PC-9 (cell line): ENCODE results near the gene AHRR. TPM values are rescaled to one million over a fixed set of nuclear protein-coding genes. Genes with fewer than 3 reads are reported as not detected.
"Not testable (repeated sequence)": the region's sequence is repeated elsewhere in the genome, so short reads cannot be mapped to it uniquely, and the experiment has no call there.

Experiments used
- BruUV-seq: library from RNA; stranded (reverse); fragments of 400-500 nt; replicated peaks from 2 replicates; lab custom pipeline; 2021; lab: Mats Ljungman, UMichigan
- CTCF ChIA-PET: fragments of 300-600 bp; sonication (Branson Sonifier 250); formaldehyde crosslinking; loops from one replicate; lab custom pipeline; 2022; ENCODE audit warnings: antibody characterized with exemption; lab: Charles Lee
- POLR2A ChIA-PET: fragments of 300-600 bp; sonication (Branson Sonifier 250); formaldehyde crosslinking; loops from one replicate; lab custom pipeline; 2022; ENCODE audit warnings: antibody characterized with exemption; ENCODE audit not compliant: unreplicated experiment; lab: Charles Lee
- DNase-seq, 2 experiments: peaks; one replicate each; pipeline versions ENCODE4 v3.0.0 to v3.0.0-alpha.2; 2015 to 2022; ENCODE audit warnings: mixed read lengths in 1 of 2
- H2AFZ ChIP-seq: fragments of 200-600 bp; sonication (generic); 2 replicates; pipeline ENCODE4 v1.8.1; 2017; ENCODE audit warnings: antibody characterized with exemption
- H3F3A ChIP-seq: fragments of 200-600 bp; sonication (generic); 2 replicates; pipeline ENCODE4 v1.8.1; 2017; ENCODE audit warnings: antibody characterized with exemption, mild to moderate bottlenecking, low read depth; ENCODE audit not compliant: insufficient read depth
- H3K27ac ChIP-seq: fragments of 200-600 bp; sonication (generic); 2 replicates; pipeline ENCODE4 v1.6.1; 2016; ENCODE audit warnings: mixed run types
- H3K27me3 ChIP-seq: fragments of 200-600 bp; sonication (generic); 2 replicates; pipeline ENCODE4 v1.6.1; 2016; ENCODE audit warnings: low read depth, mixed run types; ENCODE audit not compliant: insufficient read depth
- H3K36me3 ChIP-seq: fragments of 200-600 bp; sonication (generic); 2 replicates; pipeline ENCODE4 v1.6.1; 2016; ENCODE audit warnings: low read depth, mixed run types
- H3K4me1 ChIP-seq: fragments of 200-600 bp; sonication (generic); replicated peaks from 2 replicates; pipeline ENCODE4 v1.6.1; 2016; ENCODE audit warnings: mixed run types; ENCODE audit not compliant: insufficient read depth
- H3K4me2 ChIP-seq: fragments of 200-600 bp; sonication (generic); 2 replicates; pipeline ENCODE4 v1.6.1; 2017; ENCODE audit warnings: mixed run types
- H3K4me3 ChIP-seq: fragments of 200-600 bp; sonication (generic); 2 replicates; pipeline ENCODE4 v1.6.1; 2016; ENCODE audit warnings: mixed run types
- H3K79me2 ChIP-seq: fragments of 200-600 bp; sonication (generic); 2 replicates; pipeline ENCODE4 v1.6.1; 2017; ENCODE audit warnings: low read depth, mixed run types
- H3K9me2 ChIP-seq: fragments of 200-600 bp; sonication (generic); 2 replicates; pipeline ENCODE4 v1.8.1; 2017; ENCODE audit warnings: mild to moderate bottlenecking; ENCODE audit not compliant: insufficient read depth
- H3K9me3 ChIP-seq: fragments of 200-600 bp; sonication (generic); 2 replicates; pipeline ENCODE4 v1.8.1; 2016; ENCODE audit warnings: low read depth; ENCODE audit not compliant: insufficient read depth
- H4K20me1 ChIP-seq: fragments of 200-600 bp; sonication (generic); 2 replicates; pipeline ENCODE4 v1.8.1; 2017; ENCODE audit not compliant: insufficient read depth
- CTCF ChIP-seq: fragments of 200-600 bp; sonication (generic); conservative IDR thresholded peaks from 2 replicates; pipeline ENCODE4 v1.6.1; 2017; ENCODE audit warnings: mixed run types, antibody characterized with exemption, mild to moderate bottlenecking, moderate library complexity
- EZH2 ChIP-seq: fragments of 200-600 bp; sonication (generic); IDR thresholded peaks from 2 replicates; pipeline ENCODE4 v1.8.0; 2017; ENCODE audit warnings: antibody characterized with exemption, low read depth
- intact Hi-C: fragments of 100-400 bp; cut with micrococcal nuclease; formaldehyde crosslinking; loops from one replicate; pipeline ENCODE4 v1.10.0; 2022; ENCODE audit not compliant: unreplicated experiment
- total RNA-seq: library from RNA; stranded (reverse); gene quantifications from 2 replicates; pipeline ENCODE4 v1.2.3, GENCODE V29; 2021

Gene AHRR
- total RNA-seq, 1 experiment from 2014 or later: 7.2 TPM

GRCh38 chr5:368183-369084 is 46.9 kb downstream of the AHRR start:
- Histone ChIP-seq H3F3A (no peaks in the 10 kb centered on the region), H3K79me2 (no peaks in the 10 kb centered on the region), H4K20me1 (peaks cover 14% of the 10 kb centered on the region; the same call in 1 of the 2 replicates), H3K27ac (no peak overlapping the region), H3K27me3 (no peaks in the 10 kb centered on the region), H3K4me1 (no peaks in the 10 kb centered on the region), H3K4me2 (no peak overlapping the region), H3K9me2 (no peaks in the 10 kb centered on the region), H3K36me3 (no peaks in the 10 kb centered on the region), H3K9me3 (peaks cover 14% of the 10 kb centered on the region), H3K4me3 (no peak overlapping the region), H2AFZ (no peak overlapping the region)
- CTCF ChIA-PET: interaction anchor here (0.7 kb wide), 1 partner anchor 53 kb away, joined by 3 read pairs; no protein-coding TSS in a partner anchor
- no peak for DNase-seq
- POLR2A ChIA-PET: interaction anchor here (0.6 kb wide), 1 partner anchor 17 kb away, joined by 3 read pairs; no protein-coding TSS in a partner anchor
- BruUV-seq: no TSS peak
- intact Hi-C loops: loop anchor here (5.0 kb wide), 1 partner anchor 64 kb away; no protein-coding TSS in a partner anchor
- TF ChIP-seq EZH2 (no peak), CTCF (no peak)

- H3K27ac ChIP-seq: no peak overlapping the region
- H2AFZ ChIP-seq: no peak overlapping the region
- no peak overlapping the region for H3K4me3 ChIP-seq
- ChIA-PET POLR2A (no interaction called here), CTCF (no interaction called here)
- intact Hi-C loops: loop anchor here (5.0 kb wide), 1 partner anchor 63 kb away; no protein-coding TSS in a partner anchor
- no peaks in the 10 kb centered on the region for H3F3A ChIP-seq
- no peaks in the 10 kb centered on the region for H3K9me2 ChIP-seq
- H3K27me3 ChIP-seq: no peaks in the 10 kb centered on the region
- no peak for DNase-seq
- H3K79me2 ChIP-seq: no peaks in the 10 kb centered on the region
- H4K20me1 ChIP-seq: peaks cover 14% of the 10 kb centered on the region; the same call in 1 of the 2 replicates
- H3K4me1 ChIP-seq: no peaks in the 10 kb centered on the region
- H3K4me2 ChIP-seq: no peak overlapping the region
- BruUV-seq: no TSS peak
- H3K36me3 ChIP-seq: no peaks in the 10 kb centered on the region
- H3K9me3 ChIP-seq: peaks cover 8% of the 10 kb centered on the region
- TF ChIP-seq CTCF: no peak
- TF ChIP-seq EZH2: no peak
Observed at GRCh38 chr5:369151-369868, 47.8 kb downstream of the AHRR start.

GRCh38 chr5:369869-370236 is 48.3 kb downstream of the AHRR start:
- H3K36me3 ChIP-seq, H2AFZ ChIP-seq, DNase-seq, H3K9me3 ChIP-seq, H3K79me2 ChIP-seq, H3K4me1 ChIP-seq, POLR2A ChIA-PET, BruUV-seq, H3K27me3 ChIP-seq, H3F3A ChIP-seq, H3K4me2 ChIP-seq, H3K9me2 ChIP-seq, CTCF ChIA-PET, H3K27ac ChIP-seq, H3K4me3 ChIP-seq: not testable (repeated sequence)
- intact Hi-C loops: loop anchor here (5.0 kb wide), 1 partner anchor 62 kb away; no protein-coding TSS in a partner anchor
- H4K20me1 ChIP-seq: peaks cover 14% of the 10 kb centered on the region; the same call in 1 of the 2 replicates
